ENCODE results near the gene RIC3.

Gene RIC3

GRCh38 chr11:8080069-8080670 is 88.7 kb downstream of the RIC3 start:
- ChIA-PET POLR2A (no interaction called here), CTCF (interaction anchor here (1.8 to 19.4 kb wide), 6 partner anchors 9 to 74 kb away, joined by 4 to 445 read pairs (median 20); no protein-coding TSS in a partner anchor)
- H3K4me3 ChIP-seq (ENCODE audit: low read depth, low read length): peak overlapping the region; percentile 67
- DNase-seq (ENCODE audit: low read depth, low spot score): no peak
- TF ChIP-seq CTCF (IDR thresholded peaks at IDR 0.05; ENCODE audit: insufficient read depth, low read length, missing control alignments): no peak

- H3K4me3 ChIP-seq (ENCODE audit: low read depth, low read length): no peak overlapping the region
- ChIA-PET POLR2A (no interaction called here), CTCF (interaction anchor here (0.7 to 19.4 kb wide), 6 partner anchors 8 to 73 kb away, joined by 3 to 445 read pairs (median 20); no protein-coding TSS in a partner anchor)
- TF ChIP-seq CTCF (IDR thresholded peaks at IDR 0.05; ENCODE audit: insufficient read depth, low read length, missing control alignments): no peak
- DNase-seq (ENCODE audit: low read depth, low spot score): no peak
Measured at GRCh38 chr11:8079111-8079675, 89.6 kb downstream of the RIC3 start.

- DNase-seq (ENCODE audit: low read depth, low spot score): no peak
- CTCF ChIA-PET: interaction anchor here (5.1 to 10.8 kb wide), 2 partner anchors 14 to 43 kb away, joined by 66 to 126 read pairs; no protein-coding TSS in a partner anchor
- POLR2A ChIA-PET: no interaction called here
- TF ChIP-seq CTCF (IDR thresholded peaks at IDR 0.05; ENCODE audit: insufficient read depth, low read length, missing control alignments): no peak
- H3K4me3 ChIP-seq (ENCODE audit: low read depth, low read length): no peak overlapping the region
Measured at GRCh38 chr11:8075119-8075726, 93.6 kb downstream of the RIC3 start.

- POLR2A ChIA-PET: no interaction called here
- H3K4me3 ChIP-seq (ENCODE audit: low read depth, low read length): no peak overlapping the region
- TF ChIP-seq CTCF (IDR thresholded peaks at IDR 0.05; ENCODE audit: insufficient read depth, low read length, missing control alignments): no peak
- CTCF ChIA-PET: interaction anchor here (0.6 to 10.8 kb wide), 13 partner anchors 9 to 86 kb away, joined by 3 to 126 read pairs (median 5); partner anchors contain the start of genes EIF3F and TUB
- no peak for DNase-seq (ENCODE audit: low read depth, low spot score)
Measured at GRCh38 chr11:8071616-8072581, 96.9 kb downstream of the RIC3 start.

GRCh38 chr11:8070417-8071115 is 98.3 kb downstream of the RIC3 start:
- POLR2A ChIA-PET: no interaction called here
- H3K4me3 ChIP-seq (ENCODE audit: low read depth, low read length): no peak overlapping the region
- no peak for DNase-seq (ENCODE audit: low read depth, low spot score)
- CTCF ChIA-PET: interaction anchor here (0.7 to 10.8 kb wide), 9 partner anchors 9 to 84 kb away, joined by 3 to 126 read pairs (median 12); partner anchors contain the start of genes EIF3F and TUB
- peak; percentile 23 for TF ChIP-seq CTCF (IDR thresholded peaks at IDR 0.05; ENCODE audit: insufficient read depth, low read length, missing control alignments)
